HUES6 (cell line): ENCODE results near the gene PAPPA.

Experiments
- H3K27ac ChIP-seq: 2 replicates; pipeline ENCODE4 v1.7.0; 2013; ENCODE audit warnings: low read depth, mild to moderate bottlenecking, low read length, inconsistent platforms
- H3K27me3 ChIP-seq: 2 replicates; pipeline ENCODE4 v1.6.1; 2013; ENCODE audit warnings: low read length; ENCODE audit not compliant: control insufficient read depth, insufficient read depth
- H3K36me3 ChIP-seq: 2 replicates; pipeline ENCODE4 v1.6.1; 2013; ENCODE audit warnings: low read length; ENCODE audit not compliant: control insufficient read depth, insufficient read depth
- H3K4me1 ChIP-seq: 2 replicates; pipeline ENCODE4 v1.6.1; 2013; ENCODE audit warnings: low read length; ENCODE audit not compliant: control insufficient read depth, insufficient read depth
- H3K4me3 ChIP-seq: 2 replicates; pipeline ENCODE4 v1.5.1; 2013; ENCODE audit warnings: low read depth, low read length
- H3K9ac ChIP-seq: one replicate; pipeline ENCODE4 v1.6.1; 2013; ENCODE audit warnings: mild to moderate bottlenecking, low read length
- H3K9me3 ChIP-seq: 2 replicates; pipeline ENCODE4 v1.6.1; 2013; ENCODE audit warnings: low read depth, low read length; ENCODE audit not compliant: control insufficient read depth, insufficient read depth

Gene PAPPA

DNA sequence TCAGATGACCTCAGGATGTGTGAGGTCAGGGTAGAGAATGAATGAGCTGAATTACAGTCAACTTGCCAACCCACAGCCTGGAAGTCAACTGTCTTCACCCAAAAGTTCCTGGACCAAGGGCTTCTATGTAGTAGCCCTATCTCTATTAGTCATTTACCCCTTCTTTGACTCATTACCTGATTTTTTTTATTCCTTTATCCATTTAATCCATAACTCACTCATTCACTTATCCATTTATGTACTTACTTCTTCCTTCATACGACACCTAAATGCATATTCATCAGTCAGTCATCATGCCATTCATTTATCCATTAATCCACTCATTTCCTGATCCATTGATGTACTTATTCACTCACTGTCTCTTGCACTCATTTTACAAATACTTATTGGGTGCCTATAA lies 212.7 kb downstream of the PAPPA start:
- no peaks in the 10 kb centered on the region; the same call in 1 of the 2 replicates for H3K4me1 ChIP-seq
- no peaks in the 10 kb centered on the region for H3K36me3 ChIP-seq
- H3K9me3 ChIP-seq: no peaks in the 10 kb centered on the region
- H3K27ac ChIP-seq: no peak overlapping the region
- no peak overlapping the region for H3K4me3 ChIP-seq
- no peaks in the 10 kb centered on the region for H3K27me3 ChIP-seq
- H3K9ac ChIP-seq: no peak overlapping the region

DNA sequence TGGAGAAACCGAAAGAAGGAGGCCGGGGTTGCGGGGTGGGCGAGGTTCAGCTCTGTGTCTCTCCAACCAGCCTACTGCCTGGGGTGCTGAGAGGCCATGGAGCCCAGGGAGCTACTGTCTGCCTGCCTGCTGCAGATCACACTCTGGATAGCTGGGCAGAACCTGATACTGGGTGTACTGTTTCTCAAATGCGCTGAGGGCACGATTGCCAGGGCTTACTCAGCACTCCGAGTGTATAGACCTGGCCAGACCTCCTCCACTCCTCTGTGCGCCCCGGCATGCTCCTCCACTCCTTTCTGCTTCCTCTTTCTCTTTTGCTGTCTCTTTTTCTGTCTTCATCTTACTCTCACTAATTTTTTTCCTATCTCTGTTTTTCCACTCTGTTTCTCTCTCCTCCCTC lies 215.1 kb downstream of the PAPPA start:
- H3K4me3 ChIP-seq: no peak overlapping the region
- no peaks in the 10 kb centered on the region for H3K9me3 ChIP-seq
- H3K4me1 ChIP-seq: no peaks in the 10 kb centered on the region; the same call in 1 of the 2 replicates
- H3K9ac ChIP-seq: no peak overlapping the region
- no peaks in the 10 kb centered on the region for H3K36me3 ChIP-seq
- no peaks in the 10 kb centered on the region for H3K27me3 ChIP-seq
- H3K27ac ChIP-seq: no peak overlapping the region

DNA sequence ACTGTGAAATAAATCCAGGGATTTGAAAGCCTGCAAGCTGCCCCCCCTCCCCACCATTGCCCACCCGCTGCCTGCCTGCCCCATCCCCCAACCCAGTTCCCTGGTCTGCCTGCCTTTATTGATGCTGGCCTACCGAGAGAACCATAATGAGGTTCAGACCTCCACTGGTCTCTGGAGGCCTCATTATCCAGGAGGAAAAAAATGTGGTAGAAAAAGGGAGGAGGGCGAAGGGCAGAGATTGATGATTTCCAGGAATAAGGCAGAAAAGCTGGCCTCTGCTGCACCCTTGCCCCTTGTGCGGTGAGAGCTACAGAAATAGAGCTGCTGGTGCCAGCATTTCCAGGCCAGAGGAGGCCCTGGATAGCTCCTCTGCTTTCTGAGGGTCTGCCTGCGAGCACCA lies 216.1 kb downstream of the PAPPA start:
- no peak overlapping the region for H3K9ac ChIP-seq
- no peaks in the 10 kb centered on the region for H3K9me3 ChIP-seq
- no peaks in the 10 kb centered on the region; the same call in 1 of the 2 replicates for H3K4me1 ChIP-seq
- no peak overlapping the region for H3K27ac ChIP-seq
- H3K27me3 ChIP-seq: no peaks in the 10 kb centered on the region
- no peak overlapping the region for H3K4me3 ChIP-seq
- no peaks in the 10 kb centered on the region for H3K36me3 ChIP-seq

DNA sequence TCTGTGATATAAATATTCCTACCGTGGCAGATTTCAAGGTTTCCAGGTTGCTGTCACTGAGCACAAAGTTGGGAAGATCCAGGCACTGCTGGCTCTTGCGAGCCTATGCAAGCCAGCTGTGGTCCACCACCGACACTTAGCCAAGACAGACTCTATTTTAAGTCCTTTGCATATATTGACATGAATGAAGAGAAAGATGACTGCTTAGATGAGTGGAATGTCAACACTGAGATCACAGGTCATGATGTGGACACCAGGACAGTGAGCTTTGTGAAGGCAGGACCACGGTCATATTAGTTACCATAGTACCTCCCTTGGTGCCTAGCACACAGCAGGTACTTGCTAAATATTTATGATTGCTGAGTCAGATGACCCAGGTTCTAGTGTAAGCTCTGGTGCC lies 217.0 kb downstream of the PAPPA start:
- H3K36me3 ChIP-seq: no peaks in the 10 kb centered on the region
- no peak overlapping the region for H3K9ac ChIP-seq
- no peak overlapping the region for H3K4me3 ChIP-seq
- H3K4me1 ChIP-seq: no peaks in the 10 kb centered on the region; the same call in 1 of the 2 replicates
- no peak overlapping the region for H3K27ac ChIP-seq
- H3K27me3 ChIP-seq: no peaks in the 10 kb centered on the region
- no peaks in the 10 kb centered on the region for H3K9me3 ChIP-seq

DNA sequence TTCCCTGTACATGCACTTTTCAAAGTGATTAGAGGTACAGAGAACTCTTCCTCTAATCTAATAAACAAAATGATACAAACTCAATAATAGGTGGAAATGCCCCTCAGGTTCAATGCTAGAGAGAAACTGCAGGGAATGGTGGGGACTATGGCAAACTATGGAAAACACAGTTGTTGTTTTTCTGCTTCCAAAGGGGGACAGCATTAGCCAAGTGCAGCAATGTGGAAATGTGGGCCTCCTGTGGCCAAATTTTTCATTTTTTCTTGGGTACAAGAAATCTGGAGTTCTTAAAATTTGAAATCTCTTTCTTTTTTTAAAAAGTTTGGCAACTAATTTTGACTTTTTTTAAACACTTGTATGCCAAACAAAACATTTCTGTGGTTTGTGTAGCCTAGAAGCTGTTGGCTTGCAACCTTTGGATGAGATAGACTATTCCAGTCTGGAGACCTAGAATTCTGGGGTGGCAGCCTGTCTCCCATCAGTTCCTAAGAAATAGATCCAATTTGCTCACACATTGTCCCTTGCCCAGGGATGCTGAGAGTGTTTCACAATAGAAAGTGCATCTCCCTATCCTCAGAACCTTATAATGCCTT lies 218.6 kb downstream of the PAPPA start:
- Histone ChIP-seq H3K9me3 (no peaks in the 10 kb centered on the region), H3K9ac (no peak overlapping the region), H3K4me3 (no peak overlapping the region), H3K4me1 (no peaks in the 10 kb centered on the region; the same call in 1 of the 2 replicates), H3K27me3 (no peaks in the 10 kb centered on the region), H3K27ac (no peak overlapping the region), H3K36me3 (no peaks in the 10 kb centered on the region)

DNA sequence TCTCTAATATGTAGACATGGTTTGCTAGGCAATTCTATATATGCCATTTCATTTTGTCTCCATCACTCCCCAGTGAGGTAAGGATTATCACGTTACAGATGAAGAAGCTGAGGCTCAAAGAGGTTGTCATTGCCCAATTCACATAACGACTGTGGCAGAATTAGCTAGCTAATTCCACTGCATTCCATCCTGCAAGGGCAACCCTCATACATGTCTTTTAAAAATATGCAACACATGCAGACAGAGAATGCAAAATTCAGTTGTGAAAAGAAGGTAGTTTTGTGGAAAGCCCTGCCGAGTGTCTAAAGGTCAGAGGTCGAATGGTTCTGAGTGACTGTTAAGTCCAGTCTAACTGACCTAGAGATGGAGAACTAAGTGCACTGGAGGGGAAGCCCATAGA lies 219.2 kb downstream of the PAPPA start:
- Histone ChIP-seq H3K36me3 (no peaks in the 10 kb centered on the region), H3K4me1 (peaks cover 3% of the 10 kb centered on the region; the same call in 1 of the 2 replicates), H3K9ac (no peak overlapping the region), H3K4me3 (no peak overlapping the region), H3K9me3 (no peaks in the 10 kb centered on the region), H3K27me3 (no peaks in the 10 kb centered on the region), H3K27ac (no peak overlapping the region)

DNA sequence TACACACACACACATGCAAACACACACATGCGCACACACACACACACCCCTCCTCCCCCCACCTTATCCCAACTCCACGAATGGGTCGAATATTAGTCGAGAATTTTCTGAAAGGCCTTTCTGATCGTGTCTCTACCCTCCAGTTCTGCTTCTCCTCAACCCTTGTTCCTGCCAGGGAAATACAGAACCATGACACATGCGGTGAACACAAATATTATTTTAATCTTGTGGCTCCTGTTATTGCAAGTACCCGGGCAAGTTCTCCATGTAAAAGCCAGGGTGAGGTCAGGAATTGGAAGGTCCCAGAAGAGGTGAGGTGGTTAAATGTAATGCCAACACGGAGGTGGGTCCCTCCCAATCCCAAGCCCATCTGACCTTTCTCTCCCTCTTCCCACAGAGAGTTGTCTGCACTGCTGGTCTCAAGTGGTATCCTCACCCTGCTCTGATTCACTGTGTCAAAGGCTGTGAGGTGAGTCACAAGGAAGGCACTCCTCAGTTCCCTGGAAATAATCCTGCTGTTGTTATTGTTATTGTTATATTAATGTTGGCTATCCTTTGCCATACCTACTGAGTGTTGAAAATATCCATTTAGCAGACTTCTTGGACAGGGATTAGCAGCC lies 223.7 kb downstream of the PAPPA start:
- Histone ChIP-seq H3K36me3 (no peaks in the 10 kb centered on the region), H3K9ac (no peak overlapping the region), H3K27me3 (no peaks in the 10 kb centered on the region), H3K27ac (no peak overlapping the region), H3K4me3 (no peak overlapping the region), H3K4me1 (peaks cover 3% of the 10 kb centered on the region; the same call in 1 of the 2 replicates), H3K9me3 (no peaks in the 10 kb centered on the region)

DNA sequence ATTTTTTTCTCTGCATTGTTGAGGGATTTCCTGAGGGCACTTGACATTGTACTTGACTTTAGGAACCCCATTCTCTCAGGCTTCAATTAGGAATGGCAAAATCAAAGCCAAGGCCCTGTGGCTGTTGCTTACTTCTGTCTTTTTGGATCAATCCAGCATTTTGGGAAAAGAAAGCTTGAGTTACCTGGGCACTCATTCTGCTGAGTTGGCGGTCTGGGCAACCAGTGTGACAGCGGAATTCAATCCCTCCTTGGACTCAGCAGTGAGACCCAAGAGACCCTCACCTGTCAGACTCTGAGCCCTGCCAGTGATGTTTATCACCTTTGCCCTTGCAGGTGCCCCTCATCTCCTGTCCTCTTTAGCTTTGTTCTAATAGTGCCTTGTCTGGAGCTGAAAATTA lies 225.3 kb downstream of the PAPPA start:
- Histone ChIP-seq H3K4me3 (no peak overlapping the region), H3K36me3 (no peaks in the 10 kb centered on the region), H3K9me3 (no peaks in the 10 kb centered on the region), H3K27me3 (no peaks in the 10 kb centered on the region), H3K4me1 (peaks cover 3% of the 10 kb centered on the region; the same call in 1 of the 2 replicates), H3K27ac (no peak overlapping the region), H3K9ac (no peak overlapping the region)

DNA sequence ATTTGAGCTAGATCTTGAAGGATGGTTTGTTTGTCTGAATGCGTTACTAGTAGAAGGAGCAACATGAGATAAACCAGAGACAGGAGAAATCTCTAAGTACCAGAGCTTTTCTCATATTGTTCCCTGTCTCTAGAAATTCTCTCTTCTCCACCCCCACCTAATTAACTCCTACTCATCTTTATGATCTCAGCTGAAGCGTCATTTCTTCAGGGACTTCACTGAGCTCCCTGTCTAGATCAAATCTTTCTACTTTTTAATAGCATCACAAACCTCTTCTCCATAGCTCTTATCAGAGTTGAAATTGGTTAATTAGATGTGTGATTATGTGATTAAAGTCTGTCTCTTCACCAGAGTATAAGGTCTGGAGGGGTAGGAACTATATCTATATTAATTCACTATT lies 226.2 kb downstream of the PAPPA start:
- Histone ChIP-seq H3K27ac (no peak overlapping the region), H3K9ac (no peak overlapping the region), H3K9me3 (no peaks in the 10 kb centered on the region), H3K4me3 (no peak overlapping the region), H3K36me3 (no peaks in the 10 kb centered on the region), H3K4me1 (peaks cover 3% of the 10 kb centered on the region; the same call in 1 of the 2 replicates), H3K27me3 (no peaks in the 10 kb centered on the region)

DNA sequence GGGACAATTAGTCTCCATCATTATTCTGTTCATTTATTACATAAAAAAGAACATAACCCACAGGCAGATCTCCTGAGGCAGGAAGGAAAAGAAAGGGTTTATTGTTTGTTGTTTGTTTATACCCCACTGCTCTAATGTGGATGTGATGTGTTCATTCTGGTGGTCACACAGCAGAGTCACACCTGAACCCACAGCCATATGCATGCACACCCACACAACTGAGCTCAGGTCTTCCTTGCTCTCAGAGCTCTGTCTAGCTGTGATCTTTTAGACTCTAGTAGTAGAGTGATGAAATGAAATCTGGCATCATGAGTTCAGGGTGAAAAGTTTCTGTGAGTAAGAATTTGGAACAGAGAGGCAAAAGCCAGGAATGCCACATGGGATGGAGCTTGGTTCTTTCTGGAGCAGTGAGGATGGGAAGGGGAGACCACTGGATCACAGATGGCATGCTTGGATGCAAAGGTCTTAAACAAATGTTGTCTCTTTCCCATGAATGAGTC lies 227.0 kb downstream of the PAPPA start:
- Histone ChIP-seq H3K4me3 (no peak overlapping the region), H3K27ac (no peak overlapping the region), H3K4me1 (peaks cover 3% of the 10 kb centered on the region; the same call in 1 of the 2 replicates), H3K36me3 (no peaks in the 10 kb centered on the region), H3K9ac (no peak overlapping the region), H3K27me3 (no peaks in the 10 kb centered on the region), H3K9me3 (no peaks in the 10 kb centered on the region)

DNA sequence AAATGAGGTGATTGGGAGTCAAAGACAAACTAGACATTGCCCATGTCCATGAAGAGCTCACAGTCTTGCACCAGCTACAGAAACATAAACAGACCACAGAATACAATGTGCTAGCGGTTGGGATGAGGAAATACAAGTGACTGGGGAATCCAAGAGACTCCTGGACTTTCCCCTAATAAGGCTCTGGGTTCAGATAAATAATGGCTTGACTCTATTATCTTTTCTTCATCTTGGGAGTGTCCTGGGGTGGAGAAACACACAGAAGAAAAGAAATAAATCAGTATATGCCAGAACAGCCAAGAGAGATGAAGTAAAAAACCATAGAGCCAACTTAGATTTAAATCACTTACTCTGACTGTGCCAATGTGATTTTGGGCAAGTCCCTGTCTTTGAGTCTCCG lies 227.8 kb downstream of the PAPPA start:
- H3K4me3 ChIP-seq: no peak overlapping the region
- no peak overlapping the region for H3K27ac ChIP-seq
- no peaks in the 10 kb centered on the region for H3K27me3 ChIP-seq
- no peaks in the 10 kb centered on the region for H3K36me3 ChIP-seq
- no peaks in the 10 kb centered on the region for H3K9me3 ChIP-seq
- H3K4me1 ChIP-seq: peaks cover 3% of the 10 kb centered on the region; the same call in 1 of the 2 replicates
- H3K9ac ChIP-seq: no peak overlapping the region
